Thymus (tissue), 11 donors: ENCODE data around the gene NFATC4. TPM values are rescaled to one million over a fixed set of nuclear protein-coding genes. Genes with fewer than 3 reads are reported as not detected.

Experiments
- DNase-seq, 9 donors: peaks; one replicate each; pipeline ENCODE4 v3.0.0-alpha.2; 2013; ENCODE audit warnings: low spot score in 9 of 9, low read depth in 6 of 9, missing footprints in 1 of 9
- H3K27ac ChIP-seq, 2 donors: one replicate each; pipeline ENCODE4 v1.5.1; 2013; ENCODE audit warnings: control low read depth in 1 of 2, low read depth in 1 of 2, low read length in 1 of 2, mild to moderate bottlenecking in 1 of 2, moderate library complexity in 1 of 2
- H3K27me3 ChIP-seq, 2 donors: one replicate each; pipeline ENCODE4 v1.5.1; 2013; ENCODE audit warnings: low read length in 1 of 2; ENCODE audit not compliant: control insufficient read depth in 2 of 2, insufficient read depth in 1 of 2
- H3K36me3 ChIP-seq, 2 donors: one replicate each; pipeline ENCODE4 v1.5.1; 2013; ENCODE audit warnings: low read length in 1 of 2, mild to moderate bottlenecking in 1 of 2, moderate library complexity in 1 of 2; ENCODE audit not compliant: control insufficient read depth in 2 of 2, insufficient read depth in 2 of 2
- H3K4me1 ChIP-seq, 2 donors: one replicate each; pipeline ENCODE4 v1.5.1; 2013; ENCODE audit warnings: low read length in 2 of 2; ENCODE audit not compliant: control insufficient read depth in 2 of 2, insufficient read depth in 2 of 2
- H3K4me3 ChIP-seq, 2 donors: one replicate each; pipeline ENCODE4 v1.5.1; 2013; ENCODE audit warnings: low read length in 2 of 2, control low read depth in 1 of 2, mild to moderate bottlenecking in 1 of 2
- H3K9me3 ChIP-seq, 2 donors: one replicate each; pipeline ENCODE4 v1.5.1; 2013; ENCODE audit warnings: low read length in 1 of 2, mild to moderate bottlenecking in 1 of 2; ENCODE audit not compliant: control insufficient read depth in 2 of 2, insufficient read depth in 1 of 2
- WGBS: extraction: QIAGEN DNeasy Blood & Tissue Kit; methylation state at CpG from one replicate; pipeline ENCODE4 v1.1.7; 2013; 5-methylcytosine and 5-hydroxymethylcytosine counted together
- polyA plus RNA-seq: library from polyadenylated mRNA; stranded (reverse); fragments of 200-250 nt; gene quantifications from one replicate; pipeline ENCODE4 v1.2.3, GENCODE V29; 2013
- total RNA-seq: library from RNA; stranded (reverse); fragments of 120-200 nt; gene quantifications from one replicate; pipeline ENCODE4 v1.2.4, GENCODE V29; 2013
- donor health status: healthy.

Gene NFATC4
- total and polyA plus RNA-seq, 2 donors, result 16.6 to 79.8 TPM

- Histone ChIP-seq H3K36me3 (peaks cover 8 to 15% of the 10 kb centered on the region in 2 donors), H3K27ac (peak overlapping the region; percentile 20 to 62), H3K9me3 (no peaks in the 10 kb centered on the region), H3K4me3 (no peak overlapping the region), H3K4me1 (peaks cover 25 to 61% of the 10 kb centered on the region in 2 donors), H3K27me3 (no peaks in the 10 kb centered on the region)
- WGBS, result 82% methylated on average over 18 of the region's 18 CpGs
- no peak for DNase-seq
These were observed 59.8 kb downstream of the NFATC4 start for GRCh38 chr14:24427537-24428508.

GRCh38 chr14:24428628-24429394, 60.8 kb downstream of the NFATC4 start:
- no peaks in the 10 kb centered on the region for H3K9me3 ChIP-seq
- WGBS, result 96% methylated on average over 18 of the region's 18 CpGs
- H3K4me3 ChIP-seq, result peak overlapping the region in 1 of 2 donors; percentile 46
- H3K4me1 ChIP-seq, result peaks cover 25 to 52% of the 10 kb centered on the region in 2 donors
- DNase-seq, result no peak
- no peak overlapping the region for H3K27ac ChIP-seq
- H3K27me3 ChIP-seq, result no peaks in the 10 kb centered on the region
- H3K36me3 ChIP-seq, result peaks cover 11 to 23% of the 10 kb centered on the region in 2 donors

Other genes starting within 250 kb of the NFATC4 start
Only the 30 nearest of the 31 such genes appear.
- gene FITM1, start 237.5 kb upstream of the NFATC4 start, total RNA-seq, result 0.80 TPM
- 3.5 TPM for gene FITM1, start 237.5 kb upstream of the NFATC4 start, polyA plus RNA-seq
- gene PSME1, start 232.0 kb upstream of the NFATC4 start, total RNA-seq, result 280 TPM
- 255 TPM for gene PSME1, start 232.0 kb upstream of the NFATC4 start, polyA plus RNA-seq
- gene EMC9, start 226.6 kb upstream of the NFATC4 start, total RNA-seq, result 26.8 TPM
- gene EMC9, start 226.6 kb upstream of the NFATC4 start, polyA plus RNA-seq, result 40.8 TPM
- gene PSME2, start 221.6 kb upstream of the NFATC4 start, total RNA-seq, result 387 TPM
- 420 TPM for gene PSME2, start 221.6 kb upstream of the NFATC4 start, polyA plus RNA-seq
- gene RNF31, start 220.7 kb upstream of the NFATC4 start, total RNA-seq, result 44.9 TPM
- gene RNF31, start 220.7 kb upstream of the NFATC4 start, polyA plus RNA-seq, result 105 TPM
- gene IRF9, start 206.9 kb upstream of the NFATC4 start, total RNA-seq, result 117 TPM
- 167 TPM for gene IRF9, start 206.9 kb upstream of the NFATC4 start, polyA plus RNA-seq
- gene REC8, start 196.1 kb upstream of the NFATC4 start, total RNA-seq, result 17.7 TPM
- 47.8 TPM for gene REC8, start 196.1 kb upstream of the NFATC4 start, polyA plus RNA-seq
- gene IPO4, start 179.4 kb upstream of the NFATC4 start, total RNA-seq, result 19.3 TPM
- gene IPO4, start 179.4 kb upstream of the NFATC4 start, polyA plus RNA-seq, result 12.1 TPM
- gene TM9SF1, start 172.7 kb upstream of the NFATC4 start, total RNA-seq, result 18.2 TPM
- 12.5 TPM for gene TM9SF1, start 172.7 kb upstream of the NFATC4 start, polyA plus RNA-seq
- gene TSSK4, start 162.5 kb upstream of the NFATC4 start, total RNA-seq, result not detected
- 0.02 TPM for gene TSSK4, start 162.5 kb upstream of the NFATC4 start, polyA plus RNA-seq
- 76.9 TPM for gene CHMP4A, start 154.7 kb upstream of the NFATC4 start, total RNA-seq
- 151 TPM for gene CHMP4A, start 154.7 kb upstream of the NFATC4 start, polyA plus RNA-seq
- 47.9 TPM for gene MDP1, start 152.1 kb upstream of the NFATC4 start, total RNA-seq
- 48.8 TPM for gene MDP1, start 152.1 kb upstream of the NFATC4 start, polyA plus RNA-seq
- 259 TPM for gene NEDD8, start 135.8 kb upstream of the NFATC4 start, total RNA-seq
- gene NEDD8, start 135.8 kb upstream of the NFATC4 start, polyA plus RNA-seq, result 214 TPM
- 67.0 TPM for gene GMPR2, start 135.3 kb upstream of the NFATC4 start, total RNA-seq
- 53.6 TPM for gene GMPR2, start 135.3 kb upstream of the NFATC4 start, polyA plus RNA-seq
- gene TINF2, start 125.6 kb upstream of the NFATC4 start, total RNA-seq, result 68.8 TPM
- 81.6 TPM for gene TINF2, start 125.6 kb upstream of the NFATC4 start, polyA plus RNA-seq
- 1.5 TPM for gene TGM1, start 105.0 kb upstream of the NFATC4 start, total RNA-seq
- 41.0 TPM for gene TGM1, start 105.0 kb upstream of the NFATC4 start, polyA plus RNA-seq
- 14.8 TPM for gene RABGGTA, start 96.6 kb upstream of the NFATC4 start, total RNA-seq
- gene RABGGTA, start 96.6 kb upstream of the NFATC4 start, polyA plus RNA-seq, result 40.4 TPM
- 10.2 TPM for gene DHRS1, start 68.4 kb upstream of the NFATC4 start, total RNA-seq
- gene DHRS1, start 68.4 kb upstream of the NFATC4 start, polyA plus RNA-seq, result 59.6 TPM
- gene NOP9, start 68.3 kb upstream of the NFATC4 start, total RNA-seq, result 14.9 TPM
- gene NOP9, start 68.3 kb upstream of the NFATC4 start, polyA plus RNA-seq, result 7.9 TPM
- gene CIDEB, start 60.2 kb upstream of the NFATC4 start, total RNA-seq, result 8.1 TPM
- gene CIDEB, start 60.2 kb upstream of the NFATC4 start, polyA plus RNA-seq, result 13.4 TPM
- 5.5 TPM for gene LTB4R2, start 58.0 kb upstream of the NFATC4 start, total RNA-seq
- gene LTB4R2, start 58.0 kb upstream of the NFATC4 start, polyA plus RNA-seq, result 6.5 TPM
- gene LTB4R, start 56.7 kb upstream of the NFATC4 start, total RNA-seq, result 4.4 TPM
- gene LTB4R, start 56.7 kb upstream of the NFATC4 start, polyA plus RNA-seq, result 73.3 TPM
- 1.9 TPM for gene ADCY4, start 33.1 kb upstream of the NFATC4 start, total RNA-seq
- 17.6 TPM for gene ADCY4, start 33.1 kb upstream of the NFATC4 start, polyA plus RNA-seq
- gene RIPK3, start 28.2 kb upstream of the NFATC4 start, total RNA-seq, result 10.9 TPM
- gene RIPK3, start 28.2 kb upstream of the NFATC4 start, polyA plus RNA-seq, result 15.2 TPM
- 3.1 TPM for gene NYNRIN, start 30.8 kb downstream of the NFATC4 start, total RNA-seq
- gene NYNRIN, start 30.8 kb downstream of the NFATC4 start, polyA plus RNA-seq, result 4.3 TPM
- gene CBLN3, start 61.5 kb downstream of the NFATC4 start, total RNA-seq, result 2.8 TPM
- 9.5 TPM for gene CBLN3, start 61.5 kb downstream of the NFATC4 start, polyA plus RNA-seq
- gene KHNYN, start 61.8 kb downstream of the NFATC4 start, total RNA-seq, result 35.3 TPM
- 28.9 TPM for gene KHNYN, start 61.8 kb downstream of the NFATC4 start, polyA plus RNA-seq
- 34.9 TPM for gene SDR39U1, start 74.6 kb downstream of the NFATC4 start, total RNA-seq
- gene SDR39U1, start 74.6 kb downstream of the NFATC4 start, polyA plus RNA-seq, result 148 TPM
- 0.28 TPM for gene CMA1, start 140.1 kb downstream of the NFATC4 start, total RNA-seq
- gene CMA1, start 140.1 kb downstream of the NFATC4 start, polyA plus RNA-seq, result 0.96 TPM
- gene CTSG, start 208.1 kb downstream of the NFATC4 start, total RNA-seq, result 19.9 TPM
- gene CTSG, start 208.1 kb downstream of the NFATC4 start, polyA plus RNA-seq, result 4.8 TPM